H1 (cell line): ENCODE measurements around the gene HOXD11. TPM values are rescaled to one million over a fixed set of nuclear protein-coding genes. Genes with fewer than 3 reads are reported as not detected.

ENCODE experiments used
- CHD7 ChIP-seq: fragments of 300-600 bp; sonication (generic); IDR thresholded peaks from 2 replicates; pipeline ENCODE4 v1.7.1; 2012; ENCODE audit warnings: low read length, moderate library complexity, mild to moderate bottlenecking, inconsistent platforms; ENCODE audit not compliant: insufficient replicate concordance
- CTCF ChIP-seq, 3 experiments: IDR thresholded peaks; 1 replicate in 2 of 3; 2 replicates in 1 of 3; pipeline versions ENCODE4 v1.5.1 to v1.6.1; 2011; ENCODE audit warnings: low read length in 3 of 3, mild to moderate bottlenecking in 3 of 3, inconsistent platforms in 2 of 3, low read depth in 1 of 3, moderate library complexity in 1 of 3; ENCODE audit not compliant: insufficient read depth in 1 of 3; ENCODE audit errors: control extremely low read depth in 1 of 3
- MAFK ChIP-seq: IDR thresholded peaks from 2 replicates; pipeline ENCODE4 v1.6.1; 2012; ENCODE audit warnings: low read depth, mild to moderate bottlenecking, improper control_type of control experiment, low read length
- POU5F1 ChIP-seq: IDR thresholded peaks from 2 replicates; pipeline ENCODE4 v1.6.1; 2011; ENCODE audit warnings: low read depth, mild to moderate bottlenecking, low read length, moderate library complexity
- RAD21 ChIP-seq, 2 experiments: IDR thresholded peaks in 1 of 2; conservative IDR thresholded peaks in 1 of 2; 2 replicates each; pipeline ENCODE4 v1.6.1; 2011; ENCODE audit warnings: low read depth in 2 of 2, low read length in 2 of 2, improper control_type of control experiment in 1 of 2, inconsistent platforms in 1 of 2, mild to moderate bottlenecking in 1 of 2, moderate library complexity in 1 of 2
- RXRA ChIP-seq: IDR thresholded peaks from 2 replicates; pipeline ENCODE4 v1.6.1; 2011; ENCODE audit warnings: low read depth, mild to moderate bottlenecking, low read length, moderate library complexity; ENCODE audit not compliant: insufficient read depth
- polyA plus RNA-seq, 7 experiments: library from polyadenylated mRNA; depleted of rRNA in 3 of 7; stranded (reverse) in 5 of 7; unstranded in 2 of 7; fragments of >200 nt in 5 of 7; fragments of 200-250 nt in 2 of 7; gene quantifications; 1 replicate in 5 of 7; 2 replicates in 1 of 7; 4 replicates in 1 of 7; pipeline versions ENCODE4 v1.2.1 to v1.2.3, GENCODE V29; 2011 to 2013; ENCODE audit warnings: missing spikeins in 2 of 7, mixed read lengths in 2 of 7
- total RNA-seq: library from RNA; stranded (reverse); fragmentation: NEBNext Ultra II Directional; extraction: Animal tissue kit (Norgen Biotek cat#: 25700); gene quantifications from 2 replicates; pipeline ENCODE4 v1.2.1, GENCODE V29; 2021

HOXD11 gene
- total and polyA plus RNA-seq, 2 of the 8 experiments (the other 6 are each of a cell fraction or from before 2014, with no cell fraction given) = not detected

- TF ChIP-seq RAD21 (IDR thresholded peaks at IDR 0.05 in 1 of 2, conservative IDR thresholded peaks at IDR 0.05 in 1 of 2; ENCODE audit: low read depth in 2 of 2, low read length in 2 of 2) (no peak), RXRA (no peak), CHD7 (peak; percentile 38), POU5F1 (no peak), MAFK (no peak), CTCF (IDR thresholded peaks at IDR 0.05; ENCODE audit: control extremely low read depth in 1 of 3, insufficient read depth in 1 of 3, low read depth in 1 of 3, low read length in 3 of 3) (no peak)
- TF ChIP-seq, all 59 proteins: peak for 2
Observed at GRCh38 chr2:176155356-176156044, 48.4 kb downstream of the HOXD11 start (continued).
